ENCODE results near the gene SSBP2. TPM values are rescaled to one million over a fixed set of nuclear protein-coding genes. Genes with fewer than 3 reads are reported as not detected.

The SSBP2 gene
- total and polyA plus RNA-seq, 2 of the 8 experiments (the other 6 are each of a cell fraction or from before 2014, with no cell fraction given): 21.5 to 36.2 TPM

- no peak overlapping the region for H2AK5ac ChIP-seq (ENCODE audit: low read depth, low read length)
- no peak overlapping the region for H3K56ac ChIP-seq (replicated peaks; ENCODE audit: insufficient read length, low read depth, low read length)
- no peaks in the 10 kb centered on the region for H3K23me2 ChIP-seq (ENCODE audit: low read depth, low read length)
- CTCF ChIA-PET (ENCODE audit: partially characterized antibody): no interaction called here
- no peak overlapping the region for H4K5ac ChIP-seq (ENCODE audit: insufficient read length, low read depth, low read length)
- H3K36me3 ChIP-seq (ENCODE audit: control insufficient read depth in 2 of 4, insufficient read depth in 4 of 4, low read length in 3 of 4): no peaks in the 10 kb centered on the region
- no peak overlapping the region for H3K4me2 ChIP-seq (ENCODE audit: insufficient read depth in 1 of 2, low read depth in 2 of 2, low read length in 2 of 2)
- WGBS, 2 experiments (ENCODE audit: extremely low coverage in 1 of 2, insufficient coverage in 1 of 2, insufficient read length in 1 of 2, insufficient replicate concordance in 2 of 2, low coverage in 1 of 2, low lambda C conversion rate in 2 of 2, missing lambda C conversion rate in 1 of 2): 82% methylated on average over 1 of the region's 1 CpG; no CpG with 5 or more reads in 1 of the 2 experiments
- H3K14ac ChIP-seq (ENCODE audit: insufficient read length): no peak overlapping the region
- DNase-seq (ENCODE audit: low read depth in 1 of 2, low spot score in 2 of 2) (no peak), FAIRE-seq (no peak)
- H3K4me3 ChIP-seq (ENCODE audit: extremely low read depth in 1 of 4, insufficient read depth in 2 of 4, low read depth in 3 of 4, low read length in 4 of 4): no peak overlapping the region
- H3K27ac ChIP-seq (ENCODE audit: low read depth, low read length): no peak overlapping the region
- no peak overlapping the region for H2BK20ac ChIP-seq (ENCODE audit: low read length)
- H4K20me1 ChIP-seq (replicated peaks in 1 of 2; ENCODE audit: control insufficient read depth in 1 of 2, insufficient read depth in 2 of 2, low read length in 2 of 2): no peaks in the 10 kb centered on the region
- peaks cover 0 to 1% (median 0%) of the 10 kb centered on the region in 4 experiments; a peak in 1 of 7 replicates for H3K27me3 ChIP-seq (replicated peaks in 1 of 4; ENCODE audit: control insufficient read depth in 3 of 4, extremely low read depth in 1 of 4, insufficient read depth in 3 of 4, low read length in 3 of 4)
- no peak overlapping the region for H3K18ac ChIP-seq (ENCODE audit: extremely low read depth, low read length)
- H2AFZ ChIP-seq (ENCODE audit: low read length): no peak overlapping the region
- no peak overlapping the region for H4K91ac ChIP-seq (replicated peaks; ENCODE audit: insufficient read length, low read length)
- no peak overlapping the region for H3K9ac ChIP-seq (replicated peaks in 1 of 4; ENCODE audit: extremely low read depth in 1 of 4, low read depth in 3 of 4, low read length in 3 of 4)
- no peak overlapping the region for H2BK5ac ChIP-seq (ENCODE audit: low read depth, low read length)
- H3K23ac ChIP-seq (ENCODE audit: insufficient read length): no peak overlapping the region
- H3K79me1 ChIP-seq (ENCODE audit: low read depth, low read length): no peaks in the 10 kb centered on the region
- no peaks in the 10 kb centered on the region for H3K79me2 ChIP-seq (ENCODE audit: control insufficient read depth in 1 of 2, insufficient read depth in 2 of 2, low read length in 2 of 2)
- H4K8ac ChIP-seq (ENCODE audit: extremely low read depth, insufficient read depth, low read length): no peak overlapping the region
- H2BK120ac ChIP-seq (replicated peaks; ENCODE audit: low read depth, low read length): no peak overlapping the region
- H3K9me3 ChIP-seq (ENCODE audit: insufficient read depth in 2 of 2, low read depth in 1 of 2, low read length in 1 of 2): no peaks in the 10 kb centered on the region
- no peaks in the 10 kb centered on the region for H3K4me1 ChIP-seq (replicated peaks in 1 of 4; ENCODE audit: control insufficient read depth in 3 of 4, insufficient read depth in 4 of 4, low read length in 3 of 4)
- POLR2A ChIA-PET (ENCODE audit: partially characterized antibody): no interaction called here
- H2BK15ac ChIP-seq (ENCODE audit: low read length): no peak overlapping the region
- no peak overlapping the region for H3K4ac ChIP-seq (replicated peaks; ENCODE audit: insufficient read length, low read depth, low read length)
- H2BK12ac ChIP-seq (ENCODE audit: low read depth, low read length): no peak overlapping the region
- TF ChIP-seq CBX8 (IDR thresholded peaks at IDR 0.05; ENCODE audit: borderline replicate concordance, low read depth, low read length) (no peak), ATF3 (IDR thresholded peaks at IDR 0.05; ENCODE audit: insufficient read depth, low read depth, low read length) (no peak), EZH2 (IDR thresholded peaks at IDR 0.05; ENCODE audit: low read depth, low read length, severe bottlenecking) (no peak), EP300 (IDR thresholded peaks at IDR 0.05; ENCODE audit: borderline replicate concordance in 1 of 2, low read depth in 2 of 2, low read length in 2 of 2) (no peak), FOSL1 (IDR thresholded peaks at IDR 0.05; ENCODE audit: insufficient read depth, low read depth, low read length) (no peak), TCF12 (IDR thresholded peaks at IDR 0.05; ENCODE audit: low read depth, low read length) (no peak), CHD1 (IDR thresholded peaks at IDR 0.05; ENCODE audit: low read depth, low read length) (no peak), SIRT6 (IDR thresholded peaks at IDR 0.05; ENCODE audit: low read length) (no peak)
Observed at GRCh38 chr5:81629986-81630385, 120.9 kb downstream of the SSBP2 start.
